ENCODE results near the gene AVPI1. TPM values are rescaled to one million over a fixed set of nuclear protein-coding genes. Genes with fewer than 3 reads are reported as not detected.

Gene AVPI1
- total and polyA plus RNA-seq, 10 of the 15 experiments (the other 5 are each of a cell fraction or from before 2014, with no cell fraction given), result 0.08 to 1.4 (median 0.84) TPM

GRCh38 chr10:97704341-97704740, 17.3 kb upstream of the AVPI1 start:
- H3K27me3 ChIP-seq (replicated peaks in 1 of 2; ENCODE audit: control insufficient read depth in 2 of 2, insufficient read depth in 2 of 2, low read length in 1 of 2), result no peaks in the 10 kb centered on the region; a peak in 2 of 4 replicates
- intact Hi-C loops (cut with micrococcal nuclease; ENCODE audit: unreplicated experiment), result loop anchor here (10.0 kb wide), 1 partner anchor 340 kb away; no protein-coding TSS in a partner anchor
- WGBS (ENCODE audit: insufficient coverage, insufficient replicate concordance, low lambda C conversion rate, missing lambda C conversion rate), result 28% methylated on average over 1 of the region's 1 CpG
- no peaks in the 10 kb centered on the region for H3K36me3 ChIP-seq (ENCODE audit: control insufficient read depth in 2 of 2, insufficient read depth in 2 of 2, low read length in 1 of 2)
- no peak overlapping the region for H3K27ac ChIP-seq (ENCODE audit: control insufficient read depth, insufficient read depth)
- 0 out of 2 replicates have a peak, but pooled peaks cover 1% of the 10 kb centered on the region for H3K4me1 ChIP-seq (ENCODE audit: control insufficient read depth, insufficient read depth, low read length)
- no peaks in the 10 kb centered on the region for H4K20me1 ChIP-seq (ENCODE audit: control insufficient read depth, insufficient read depth)
- H3K9ac ChIP-seq (ENCODE audit: control insufficient read depth, insufficient read depth, low read length), result no peak overlapping the region
- in situ Hi-C loops (cut with MboI), result no loop called here
- no peak for FAIRE-seq
- no peak for ATAC-seq
- no peaks in the 10 kb centered on the region for H3K9me3 ChIP-seq (replicated peaks; ENCODE audit: control insufficient read depth, insufficient read depth, low read length)
- RAD21 ChIA-PET (ENCODE audit: unreplicated experiment), result interaction anchor here (0.5 to 3.9 kb wide), 6 partner anchors 17 to 31 kb away, joined by 3 to 24 read pairs (median 4); partner anchors contain the start of gene AVPI1
- H3K4me2 ChIP-seq (ENCODE audit: control insufficient read depth, insufficient read depth), result no peak overlapping the region
- CTCF ChIA-PET, result interaction anchor here (1.7 to 14.9 kb wide), 6 partner anchors 8 to 1301 kb away, joined by 4 to 416 read pairs (median 40); partner anchors contain the start of genes AVPI1, MARVELD1 and ZFYVE27
- DNase-seq (ENCODE audit: low read depth, low spot score), result no peak
- POLR2A ChIA-PET, result no interaction called here
- TF ChIP-seq JUNB (IDR thresholded peaks at IDR 0.05), result no peak
- no peak for TF ChIP-seq TCF3 (IDR thresholded peaks at IDR 0.05; ENCODE audit: borderline replicate concordance, insufficient read depth, low read depth, low read length)
- TF ChIP-seq IKZF1 (conservative IDR thresholded peaks at IDR 0.05), result no peak
- no peak for TF ChIP-seq ELK1 (IDR thresholded peaks at IDR 0.05; ENCODE audit: low read depth, low read length)
- no peak for TF ChIP-seq ZNF622 (IDR thresholded peaks at IDR 0.05)
- no peak for TF ChIP-seq KAT2A (conservative IDR thresholded peaks at IDR 0.05; ENCODE audit: control insufficient read depth, low read depth, low read length)
- no peak for TF ChIP-seq NBN (IDR thresholded peaks at IDR 0.05)
- no peak for TF ChIP-seq HDGF (IDR thresholded peaks at IDR 0.05)
- no peak for TF ChIP-seq USF1 (IDR thresholded peaks at IDR 0.05; ENCODE audit: borderline replicate concordance, extremely low read length, insufficient read depth, low read depth, low read length)
- no peak for TF ChIP-seq EZH2 (IDR thresholded peaks at IDR 0.05; ENCODE audit: borderline replicate concordance, control insufficient read depth, low read depth, low read length)
- no peak for TF ChIP-seq SIN3A (IDR thresholded peaks at IDR 0.05; ENCODE audit: low read depth, low read length)
- no peak for TF ChIP-seq SIX5 (IDR thresholded peaks at IDR 0.05; ENCODE audit: low read depth, low read length, severe bottlenecking)
- TF ChIP-seq SREBF2 (IDR thresholded peaks at IDR 0.05; ENCODE audit: low read length), result no peak
- H3K4me3 ChIP-seq, result no peak overlapping the region
- BruUV-seq (replicated peaks), result no TSS peak
- SMC1A ChIA-PET (ENCODE audit: uncharacterized antibody, unreplicated experiment), result interaction anchor here (1.1 to 6.4 kb wide), 5 partner anchors 20 to 132 kb away, joined by 3 to 38 read pairs (median 4); partner anchors contain the start of genes ANKRD2, AVPI1 and ZFYVE27
- H2AFZ ChIP-seq (ENCODE audit: control insufficient read depth, low read depth, low read length), result no peak overlapping the region
- no peaks in the 10 kb centered on the region for H3K79me2 ChIP-seq (ENCODE audit: control insufficient read depth, insufficient read depth, low read length)
